NCI-H345 treated with DMSO at 0.1 percent for 48 hours (cell line): Measurements from ENCODE around the gene SLCO1C1.
A peak's percentile ranks its signal among the peaks of the same experiment; 100 is the strongest.
"Not testable (repeated sequence)": the region's sequence is repeated elsewhere in the genome, so short reads cannot be mapped to it uniquely, and the experiment has no call there.

Experiments
- DNase-seq: peaks from one replicate; lab custom pipeline; 2025; ENCODE audit not compliant: unreplicated experiment; lab: John Stamatoyannopoulos, UW

SLCO1C1 gene, protein sequence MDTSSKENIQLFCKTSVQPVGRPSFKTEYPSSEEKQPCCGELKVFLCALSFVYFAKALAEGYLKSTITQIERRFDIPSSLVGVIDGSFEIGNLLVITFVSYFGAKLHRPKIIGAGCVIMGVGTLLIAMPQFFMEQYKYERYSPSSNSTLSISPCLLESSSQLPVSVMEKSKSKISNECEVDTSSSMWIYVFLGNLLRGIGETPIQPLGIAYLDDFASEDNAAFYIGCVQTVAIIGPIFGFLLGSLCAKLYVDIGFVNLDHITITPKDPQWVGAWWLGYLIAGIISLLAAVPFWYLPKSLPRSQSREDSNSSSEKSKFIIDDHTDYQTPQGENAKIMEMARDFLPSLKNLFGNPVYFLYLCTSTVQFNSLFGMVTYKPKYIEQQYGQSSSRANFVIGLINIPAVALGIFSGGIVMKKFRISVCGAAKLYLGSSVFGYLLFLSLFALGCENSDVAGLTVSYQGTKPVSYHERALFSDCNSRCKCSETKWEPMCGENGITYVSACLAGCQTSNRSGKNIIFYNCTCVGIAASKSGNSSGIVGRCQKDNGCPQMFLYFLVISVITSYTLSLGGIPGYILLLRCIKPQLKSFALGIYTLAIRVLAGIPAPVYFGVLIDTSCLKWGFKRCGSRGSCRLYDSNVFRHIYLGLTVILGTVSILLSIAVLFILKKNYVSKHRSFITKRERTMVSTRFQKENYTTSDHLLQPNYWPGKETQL

DNA sequence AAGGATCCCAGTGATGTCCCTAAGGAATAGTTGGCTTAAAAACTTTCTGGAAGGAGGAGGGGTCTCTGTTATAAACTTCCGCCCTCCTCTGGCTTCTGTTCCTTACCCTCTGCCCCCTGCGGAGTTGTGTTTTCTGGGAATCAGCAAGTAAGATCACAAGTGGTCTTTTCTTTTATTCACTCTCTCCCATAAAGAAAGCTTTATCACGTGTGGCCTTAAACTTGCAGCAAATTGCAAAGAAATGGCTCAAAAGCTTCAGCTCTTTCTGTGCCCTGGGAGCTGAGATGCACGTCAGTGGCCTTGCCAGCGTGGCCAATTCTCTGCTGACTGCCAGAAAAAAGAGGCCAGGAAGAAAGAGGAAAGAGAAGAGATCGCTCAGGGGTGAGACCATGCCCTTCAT lies at the start of gene SLCO1C1:
Gene SLCO1C1 (plus strand): TSS at position 101 of the 400 bp plus-strand sequence. CDS start 4,245 bp downstream, outside the sequence.
- DNase-seq = no peak

DNA sequence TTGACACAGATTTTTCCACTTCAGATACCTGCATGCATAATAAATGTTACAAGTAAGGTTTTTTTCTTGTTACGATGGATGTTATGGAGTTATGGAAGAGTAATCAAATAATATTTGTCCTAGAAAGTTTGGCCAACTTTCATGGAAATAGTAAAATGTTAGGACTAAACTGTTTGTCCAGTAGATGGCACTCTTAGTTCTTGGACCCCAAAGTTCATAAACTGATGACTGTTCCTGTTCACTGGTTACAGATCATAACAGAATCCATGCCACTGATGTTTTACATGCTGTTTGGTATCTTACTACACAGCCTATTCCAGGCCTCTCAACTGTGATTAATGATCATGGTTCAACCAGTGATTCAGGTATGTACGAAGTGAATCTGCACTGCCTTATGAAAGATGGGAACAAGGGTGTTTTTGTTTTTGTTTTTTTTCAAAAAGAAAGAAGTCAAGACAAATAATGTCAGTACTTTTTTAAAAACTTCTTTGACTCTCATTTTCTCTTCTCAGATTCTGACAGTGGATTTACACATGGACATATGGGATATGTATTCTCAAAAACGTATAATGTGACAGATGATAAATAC lies 48.8 kb upstream of the SLCO1C1 start:
- DNase-seq = peak; percentile 25

DNA sequence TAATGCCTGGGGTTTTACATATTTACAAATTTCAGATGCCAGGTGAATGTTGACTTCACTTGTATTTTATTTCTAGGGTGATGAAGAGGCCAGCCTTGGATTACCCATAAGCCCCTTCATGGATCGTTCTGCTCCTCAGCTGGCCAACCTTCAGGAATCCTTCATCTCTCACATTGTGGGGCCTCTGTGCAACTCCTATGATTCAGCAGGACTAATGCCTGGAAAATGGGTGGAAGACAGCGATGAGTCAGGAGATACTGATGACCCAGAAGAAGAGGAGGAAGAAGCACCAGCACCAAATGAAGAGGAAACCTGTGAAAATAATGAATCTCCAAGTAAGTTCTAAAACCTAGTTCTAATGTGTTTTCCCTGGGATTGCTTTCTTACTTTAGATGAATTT lies 41.3 kb upstream of the SLCO1C1 start:
- DNase-seq = no peak

DNA sequence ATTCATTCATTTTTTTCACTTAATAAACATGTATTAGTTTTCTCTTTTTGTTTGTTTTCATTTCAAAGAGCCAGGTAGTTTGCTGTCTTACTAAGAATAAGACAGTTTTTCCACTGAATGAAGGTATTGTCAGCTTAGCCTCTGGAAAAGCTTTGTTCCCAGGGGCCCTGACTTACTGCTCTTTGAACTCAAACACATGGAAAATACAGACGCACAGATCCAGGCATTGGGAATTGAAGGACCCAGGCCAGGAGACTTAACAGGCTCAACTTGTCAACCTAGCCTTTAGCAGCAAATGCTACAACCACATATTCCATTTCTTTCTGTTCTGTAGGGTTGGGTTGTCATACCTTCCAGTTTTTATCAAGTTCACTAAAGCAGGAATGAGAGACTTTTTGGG lies 38.5 kb upstream of the SLCO1C1 start:
- DNase-seq = no peak

DNA sequence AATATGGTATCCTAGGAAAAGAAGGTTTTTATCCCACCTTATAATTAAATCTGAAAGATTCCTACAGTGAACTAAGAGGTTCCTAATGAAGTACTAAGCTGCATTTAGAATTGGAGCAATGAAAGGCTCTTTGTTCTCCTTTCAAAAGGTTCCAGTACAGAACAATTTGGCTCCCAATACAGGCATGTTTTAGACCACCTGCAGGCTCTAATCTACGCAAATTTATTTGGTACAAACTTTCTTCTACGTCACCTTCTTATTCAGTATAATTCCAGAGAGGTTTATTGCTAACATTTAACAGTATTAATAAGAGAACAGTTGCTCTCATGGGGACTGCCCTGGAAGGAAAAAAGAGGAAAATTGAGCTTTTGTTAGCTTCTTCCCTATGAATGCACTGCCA lies 37.6 kb upstream of the SLCO1C1 start:
- no peak for DNase-seq

DNA sequence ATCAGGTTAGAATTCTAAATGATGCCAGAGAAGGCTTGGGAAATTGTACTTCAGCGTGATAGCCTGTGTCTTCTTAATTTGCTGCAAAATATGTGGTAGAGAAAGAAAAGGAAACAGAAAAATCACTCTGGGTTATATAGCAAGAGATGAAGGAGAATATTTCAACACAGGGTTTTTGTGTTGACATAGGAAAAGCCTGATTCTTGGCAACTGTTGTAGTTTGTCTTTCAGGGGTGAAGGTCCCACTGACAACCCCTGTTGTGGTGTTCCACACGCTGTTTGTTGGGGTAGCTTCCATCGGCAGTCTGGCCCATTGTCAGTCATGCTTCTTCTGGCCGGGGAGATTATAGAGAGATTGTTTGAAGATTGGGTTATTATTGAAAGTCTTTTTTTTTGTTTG lies 13.8 kb upstream of the SLCO1C1 start:
- DNase-seq = no peak

DNA sequence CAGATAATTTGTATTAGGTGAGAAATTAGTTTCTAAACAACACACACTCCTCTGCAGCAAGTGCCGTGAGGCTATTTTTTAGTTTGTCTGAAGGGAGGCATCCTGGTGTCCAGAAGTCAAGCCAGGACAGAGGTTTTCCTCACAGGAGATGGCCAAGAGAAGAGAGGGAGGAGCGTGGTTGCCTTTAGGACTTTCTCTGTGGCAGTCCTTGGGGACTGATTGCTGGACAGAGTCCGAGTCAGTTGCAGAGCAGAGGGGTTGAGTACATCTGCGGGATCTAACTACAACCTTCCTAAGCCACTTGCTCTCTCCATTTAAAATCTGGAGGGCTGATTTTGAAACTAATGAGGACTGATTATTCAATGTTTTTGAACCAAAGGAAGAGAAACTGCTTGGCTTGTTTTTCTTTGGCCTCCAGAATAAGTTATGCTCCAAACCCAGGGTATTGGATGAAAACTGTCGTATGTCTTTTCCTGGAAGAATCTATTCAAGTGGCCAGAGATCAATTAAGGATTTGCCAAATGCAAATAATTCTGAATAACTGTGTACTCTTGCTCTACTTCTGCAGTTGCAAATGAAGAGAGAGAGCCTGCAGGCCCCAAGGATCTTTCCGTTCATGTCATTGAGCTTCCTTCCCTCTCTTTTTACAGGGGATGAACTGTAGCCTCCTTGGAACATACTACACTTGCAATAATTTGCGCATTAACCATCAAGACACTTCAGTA lies 1.2 kb downstream of the SLCO1C1 start:
- DNase-seq = no peak

DNA sequence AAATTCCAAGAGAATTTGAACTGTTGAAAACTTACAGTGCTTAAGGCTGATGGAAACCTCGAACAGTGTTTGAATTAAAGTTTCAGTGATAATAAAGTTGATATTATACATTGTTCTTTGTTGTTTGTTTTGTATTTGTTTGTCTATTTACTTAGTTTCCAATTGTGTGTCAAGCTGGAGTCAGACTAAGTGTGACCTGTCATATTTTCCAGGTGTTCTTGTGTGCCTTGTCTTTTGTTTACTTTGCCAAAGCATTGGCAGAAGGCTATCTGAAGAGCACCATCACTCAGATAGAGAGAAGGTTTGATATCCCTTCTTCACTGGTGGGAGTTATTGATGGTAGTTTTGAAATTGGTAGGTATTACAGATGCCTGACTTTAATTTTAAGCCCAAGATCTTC lies 6.0 kb downstream of the SLCO1C1 start:
- peak; percentile 45 for DNase-seq

DNA sequence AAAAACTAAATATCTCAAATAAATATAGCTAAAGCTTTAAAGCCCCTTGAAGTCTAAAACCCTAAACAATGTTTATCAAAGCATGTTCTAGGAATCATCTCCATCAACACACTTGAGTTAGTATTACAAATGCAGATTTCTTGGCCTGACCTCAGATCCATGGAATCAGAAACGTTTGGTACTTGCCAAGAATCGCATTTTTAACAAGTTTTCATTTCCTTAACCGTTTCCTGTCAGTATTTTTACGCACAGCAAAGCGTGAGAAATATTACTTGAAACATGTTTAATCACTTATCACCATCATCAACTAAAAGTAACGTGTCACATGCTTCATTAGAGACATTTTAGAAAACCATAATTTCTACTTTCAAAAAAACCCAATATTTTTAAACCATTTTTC lies 9.7 kb downstream of the SLCO1C1 start:
- DNase-seq = no peak

DNA sequence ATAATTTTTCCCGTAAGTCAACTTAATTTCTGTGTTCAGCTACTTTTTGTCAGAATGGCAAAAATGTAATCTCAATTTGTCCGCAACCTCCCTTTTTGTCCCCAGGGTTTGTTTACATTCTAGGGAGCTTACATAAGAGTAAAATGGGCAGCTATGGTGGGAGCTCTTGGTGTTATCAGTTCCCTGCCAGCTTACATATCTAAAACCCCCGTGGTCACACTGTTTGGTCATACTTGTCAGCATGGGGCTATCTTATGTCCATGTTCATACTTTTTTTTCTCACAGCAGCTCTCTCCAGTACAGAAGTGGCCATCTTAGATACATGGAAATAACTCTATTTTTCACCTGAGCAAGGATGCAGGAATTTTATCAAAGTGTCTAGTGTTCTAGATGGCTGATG lies 16.7 kb downstream of the SLCO1C1 start:
- DNase-seq = no peak

DNA sequence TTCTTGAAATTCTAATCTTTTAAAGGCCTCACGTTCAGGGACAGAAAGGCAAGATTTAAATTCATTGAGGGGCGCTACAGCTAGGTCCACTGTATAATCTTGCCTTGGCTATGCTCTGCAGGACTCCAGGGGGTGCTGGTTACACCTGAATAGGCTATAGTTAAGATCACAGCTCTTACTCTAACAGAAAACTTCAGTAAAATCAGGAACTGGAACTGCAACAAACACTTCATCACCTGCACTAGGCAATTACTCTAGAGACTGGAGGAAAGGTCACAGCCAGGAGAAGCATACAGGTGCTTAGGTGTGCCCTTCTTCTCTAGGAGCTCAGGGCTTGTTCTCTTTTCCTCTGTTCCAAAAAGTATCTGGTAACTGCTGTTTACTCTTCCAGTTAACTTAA lies 20.9 kb downstream of the SLCO1C1 start:
- DNase-seq = no peak

DNA sequence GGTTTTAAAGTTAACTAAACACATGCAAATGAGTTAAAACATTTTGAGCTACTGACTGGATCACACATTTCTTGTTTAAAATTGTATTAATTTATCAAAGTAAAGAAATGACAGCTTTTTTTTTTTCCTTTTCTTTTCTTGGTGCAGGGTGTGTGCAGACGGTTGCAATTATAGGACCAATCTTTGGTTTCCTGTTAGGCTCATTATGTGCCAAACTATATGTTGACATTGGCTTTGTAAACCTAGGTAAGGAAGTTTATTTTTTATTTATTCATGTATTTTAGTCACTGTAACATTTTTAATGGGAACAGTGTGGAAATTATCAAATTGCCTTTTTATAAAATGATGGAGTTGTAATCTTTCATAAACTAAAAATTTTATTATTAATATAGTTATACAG lies 21.9 kb downstream of the SLCO1C1 start:
- no peak for DNase-seq

DNA sequence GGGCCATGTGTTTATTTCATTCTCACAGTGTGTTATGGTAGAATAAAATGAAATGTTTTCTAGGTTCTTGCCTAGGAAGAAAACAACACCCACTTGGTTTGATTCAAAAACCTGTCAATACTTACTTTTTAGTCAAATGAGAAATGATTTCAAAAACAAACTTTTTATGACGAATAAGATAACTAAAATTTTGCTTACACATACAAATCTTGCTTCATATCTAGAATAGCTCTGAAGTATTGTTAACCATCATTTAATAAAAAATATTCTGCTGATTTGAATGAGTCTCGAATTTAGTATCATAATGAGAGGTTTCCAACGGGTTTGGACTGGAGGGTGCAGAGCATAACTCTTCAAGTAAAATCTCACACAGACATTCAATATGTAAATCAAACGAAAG lies 23.2 kb downstream of the SLCO1C1 start:
- no peak for DNase-seq

DNA sequence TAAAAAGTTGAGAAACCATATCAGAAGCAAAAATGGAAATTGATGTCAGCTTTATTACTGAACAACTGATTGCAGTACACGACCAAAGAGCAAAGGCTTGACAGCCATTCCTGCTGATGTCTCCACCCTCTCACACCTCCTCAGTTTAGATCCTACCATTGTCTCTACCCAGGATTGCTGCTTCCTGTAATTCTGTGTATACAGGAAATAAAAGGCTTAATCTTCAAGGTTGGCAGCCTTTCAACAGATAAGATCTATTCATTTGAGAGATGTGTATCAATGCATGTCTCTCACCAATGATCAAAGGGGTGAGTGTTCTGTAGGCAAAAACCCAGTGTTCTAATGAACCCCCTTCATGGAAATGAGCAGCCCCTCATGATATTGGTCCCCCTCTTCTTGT lies 27.0 kb downstream of the SLCO1C1 start:
- DNase-seq = no peak

DNA sequence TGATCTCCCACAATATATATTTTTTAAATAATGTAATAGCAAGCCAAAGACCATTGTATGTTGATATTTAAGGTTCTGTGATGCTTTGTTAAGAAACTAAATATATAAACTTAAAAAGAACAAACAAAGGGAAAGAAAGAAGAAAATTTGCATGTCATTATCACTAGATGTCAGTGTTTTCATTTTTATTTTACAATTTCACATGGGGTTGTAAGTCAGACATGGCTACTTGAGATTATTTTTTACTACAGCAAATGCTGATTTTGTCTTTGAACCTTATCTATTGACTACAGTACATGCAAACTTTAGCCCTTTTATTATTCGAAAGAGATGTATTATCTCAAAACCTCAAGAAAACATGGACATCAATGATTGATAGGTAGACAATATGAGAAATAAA lies 36.1 kb downstream of the SLCO1C1 start:
- DNase-seq = no peak

DNA sequence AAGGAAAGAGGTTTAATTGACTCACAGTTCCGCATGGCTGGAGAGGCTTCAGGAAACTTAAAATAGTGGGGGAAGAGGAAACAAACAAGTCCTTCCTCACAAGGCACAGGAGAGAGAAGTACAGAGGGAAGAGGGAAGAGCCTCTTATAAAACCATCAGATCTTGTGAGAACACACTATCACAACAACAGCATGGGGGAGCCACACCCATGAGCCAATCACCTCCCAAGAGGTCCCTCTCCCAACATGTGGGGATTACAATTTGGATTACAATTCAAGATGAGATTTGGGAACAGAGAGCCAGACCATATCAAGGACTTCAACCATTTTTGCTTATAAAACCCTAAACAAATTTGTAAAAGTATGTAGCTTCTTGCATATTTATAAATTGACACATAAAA lies 45.8 kb downstream of the SLCO1C1 start:
- DNase-seq = no peak

DNA sequence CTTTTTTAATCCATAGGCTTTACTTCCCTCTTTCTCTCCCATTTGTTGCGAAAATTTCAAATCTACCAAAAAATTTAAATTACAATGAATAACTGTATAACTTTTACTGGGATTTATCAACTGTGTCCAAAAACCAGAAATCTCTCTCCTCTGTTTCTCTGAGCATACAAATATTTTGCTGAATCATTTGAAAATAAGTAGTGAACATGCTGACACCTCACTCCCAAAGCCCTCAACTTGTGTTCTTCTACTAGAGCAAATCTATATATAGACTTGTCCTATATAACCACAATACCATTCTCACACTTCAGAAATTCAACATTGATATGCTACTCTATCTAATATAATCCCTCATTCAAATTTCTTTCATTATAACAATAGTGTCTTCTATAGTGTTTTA lies 53.1 kb downstream of the SLCO1C1 start:
- no peak for DNase-seq

DNA sequence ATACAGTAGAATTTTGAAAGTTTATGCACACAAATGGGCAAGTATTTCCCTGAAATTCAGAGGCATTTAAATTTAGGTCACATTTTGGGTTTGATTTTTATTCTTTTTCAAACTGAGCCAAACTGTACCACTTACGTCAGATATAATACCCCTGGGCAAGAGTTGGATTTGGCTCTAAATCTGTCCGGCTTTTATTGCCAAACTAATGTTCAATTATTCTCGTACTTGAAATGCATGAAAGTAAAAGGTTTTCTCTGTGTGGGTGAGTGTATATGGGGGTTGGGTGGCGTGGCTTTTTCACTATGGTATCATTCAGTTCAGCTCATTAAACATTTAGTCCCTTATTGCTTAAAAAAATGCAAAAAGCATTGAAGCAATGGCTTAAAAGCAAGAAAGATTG lies 55.9 kb downstream of the SLCO1C1 start:
- DNase-seq = no peak

DNA sequence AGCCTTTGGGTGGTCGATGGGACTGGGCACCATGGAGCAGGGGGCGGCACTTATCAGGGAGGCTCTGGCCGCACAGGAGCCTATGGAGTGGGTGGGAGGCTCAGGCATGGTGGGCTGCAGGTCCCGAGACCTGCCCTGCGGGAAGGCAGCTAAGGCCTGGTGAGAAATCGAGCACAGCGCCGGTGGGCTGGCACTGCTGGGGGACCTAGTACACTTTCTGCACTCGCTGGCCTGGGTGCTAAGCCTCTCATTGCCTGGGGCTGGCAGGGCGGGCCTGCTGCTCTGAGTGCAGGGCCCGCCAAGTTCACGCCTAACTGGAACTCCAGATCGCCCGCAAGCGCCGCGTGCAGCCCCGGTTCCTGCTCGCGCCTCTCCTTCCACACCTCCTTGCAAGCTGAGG lies 82.3 kb downstream of the SLCO1C1 start:
- DNase-seq = no peak

DNA sequence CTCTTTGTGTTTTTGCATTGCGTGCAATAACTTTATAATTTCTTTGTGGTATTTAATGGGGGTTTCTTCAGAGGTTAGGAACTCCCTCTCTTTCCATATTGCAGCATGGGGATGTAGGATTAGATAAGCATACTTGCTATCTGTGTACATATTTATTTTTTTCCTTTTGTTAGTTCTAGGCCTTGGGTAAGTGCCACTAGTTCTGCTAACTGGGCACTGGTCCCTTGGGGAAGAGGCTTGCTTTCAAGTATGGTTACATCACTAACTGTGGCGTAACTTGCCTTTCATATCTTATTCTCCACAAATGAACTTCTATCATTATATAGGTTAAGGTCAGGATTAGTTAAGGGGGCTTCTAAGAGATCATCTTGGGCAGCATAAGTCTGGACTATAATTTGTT lies 83.8 kb downstream of the SLCO1C1 start:
- no peak for DNase-seq

DNA sequence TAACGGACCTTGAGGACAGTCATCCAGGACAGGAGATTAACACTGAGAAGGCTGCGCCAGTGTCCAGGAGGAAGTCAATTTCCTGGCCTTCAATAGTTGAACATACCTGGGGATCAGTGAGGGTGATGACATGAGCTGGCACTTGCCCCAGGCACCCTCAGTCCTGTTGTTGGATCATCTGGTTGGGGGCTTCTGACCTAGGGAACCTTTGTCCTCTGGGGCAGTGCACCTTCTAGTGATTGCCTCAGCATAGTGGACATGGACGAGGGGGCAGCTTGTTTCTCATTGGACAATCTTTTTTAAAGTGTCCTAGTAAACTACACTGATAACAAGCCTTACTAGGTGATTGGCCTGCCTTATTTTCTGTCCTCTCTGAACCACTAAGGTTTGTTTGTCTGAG lies 84.8 kb downstream of the SLCO1C1 start:
- not testable (repeated sequence) for DNase-seq
